ENCODE results near the gene CREB3L2.
"Not testable (repeated sequence)": the region's sequence is repeated elsewhere in the genome, so short reads cannot be mapped to it uniquely, and the experiment has no call there.

CREB3L2 gene

DNA sequence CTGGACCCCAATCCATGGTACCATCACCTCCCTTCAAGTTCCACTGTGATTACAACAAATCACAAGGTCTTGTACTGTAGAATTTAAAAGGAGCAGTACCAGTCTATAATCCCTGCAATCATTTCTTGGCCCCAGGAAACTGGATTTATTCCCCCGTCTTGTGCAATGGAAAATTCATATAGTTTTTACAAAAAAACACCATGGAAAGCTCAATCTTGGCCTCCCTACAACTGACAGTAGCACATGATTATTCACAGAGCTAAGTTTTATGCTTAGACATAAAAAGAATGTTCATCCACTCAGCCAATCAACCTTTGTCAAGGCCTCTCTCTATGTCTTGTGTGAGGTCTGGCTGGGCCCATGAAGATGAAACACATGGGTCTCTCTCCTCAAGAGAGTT, 165.3 kb downstream of the CREB3L2 start:
- DNase-seq (ENCODE audit: low spot score) = no peak

DNA sequence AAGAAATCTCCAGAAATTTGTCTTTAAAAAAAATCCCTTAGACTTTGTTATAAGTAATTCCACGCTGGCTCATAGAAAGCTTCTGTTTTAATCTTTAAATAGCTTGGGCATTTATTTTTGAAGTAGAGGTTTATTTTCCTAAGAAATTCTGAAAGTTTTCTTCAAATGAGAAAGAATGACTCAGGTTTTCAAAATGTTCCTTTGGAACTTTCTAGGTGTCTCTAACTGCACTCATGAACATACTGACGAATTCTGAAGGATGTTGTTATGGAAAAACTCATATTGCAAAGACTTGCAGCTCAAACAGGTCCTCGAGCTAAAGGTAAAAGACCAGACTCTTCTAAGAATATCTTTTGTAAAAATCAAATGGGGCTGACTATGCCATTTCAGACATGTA, 165.8 kb downstream of the CREB3L2 start:
- DNase-seq (ENCODE audit: low spot score) = no peak

DNA sequence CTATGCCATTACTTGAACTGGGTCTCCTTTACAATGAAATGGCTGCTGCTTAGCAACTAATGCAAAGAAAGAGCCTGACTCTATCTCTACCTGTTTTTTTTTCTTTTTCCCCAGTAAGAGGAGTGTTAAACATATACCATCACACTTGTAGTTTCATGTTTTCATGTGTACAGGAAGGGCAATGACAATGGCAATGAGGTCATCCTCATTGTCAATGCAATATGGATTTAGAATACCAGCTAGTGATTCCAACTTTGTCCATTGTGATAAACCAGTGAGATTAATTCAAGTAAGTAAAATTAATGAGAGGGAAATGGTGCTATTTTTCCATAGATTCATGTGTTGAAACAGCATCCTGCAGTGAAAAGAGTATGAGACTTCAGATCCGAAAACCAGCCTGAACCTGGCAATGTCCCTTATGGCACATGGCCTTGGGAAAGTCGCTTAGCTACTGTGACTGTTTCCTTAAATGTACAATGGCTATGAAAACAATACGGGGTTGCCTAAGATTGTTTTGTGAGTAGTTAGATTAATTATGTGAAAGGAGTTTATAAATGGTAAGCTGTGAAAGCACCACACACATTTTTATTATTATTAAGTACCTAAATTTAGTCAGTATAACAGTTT, 166.3 kb downstream of the CREB3L2 start:
- no peak for DNase-seq (ENCODE audit: low spot score)

DNA sequence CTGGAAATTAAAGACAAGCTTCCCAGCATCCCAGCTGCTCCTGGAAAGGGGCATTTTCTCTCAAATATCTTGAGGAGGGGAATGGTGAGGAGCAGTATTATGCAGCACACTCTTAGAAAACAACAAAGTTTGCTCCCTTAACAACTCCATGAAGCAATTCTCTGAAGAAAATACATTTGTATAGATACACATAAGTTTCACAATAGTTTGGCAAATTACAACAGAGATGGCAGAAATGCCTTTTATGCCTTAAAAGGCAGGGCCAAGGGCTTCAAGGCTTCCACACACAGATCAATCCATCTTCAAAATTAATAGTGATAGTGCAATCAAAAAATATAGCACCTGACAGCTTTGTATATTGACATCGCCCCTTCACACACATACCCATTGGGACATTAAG, 167.3 kb downstream of the CREB3L2 start:
- no peak for DNase-seq (ENCODE audit: low spot score)

DNA sequence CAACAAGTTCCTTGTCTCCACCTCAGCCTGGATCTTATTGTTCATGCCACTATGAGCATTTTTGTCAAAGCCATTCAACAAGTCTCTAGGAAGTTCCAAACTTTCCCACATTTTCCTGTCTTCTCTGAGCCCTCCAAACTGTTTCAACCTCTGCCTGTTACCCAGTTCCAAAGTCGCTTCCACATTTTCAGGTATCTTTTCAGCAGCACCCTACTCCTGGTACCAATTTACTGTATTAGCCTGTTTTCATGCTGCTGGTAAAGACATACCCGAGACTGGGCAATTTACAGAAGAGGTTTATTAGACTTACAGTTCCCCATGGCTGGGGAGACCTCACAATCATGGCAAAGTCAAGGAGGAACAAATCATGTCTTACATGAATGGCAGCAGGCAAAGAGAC, 168.9 kb downstream of the CREB3L2 start:
- not testable (repeated sequence) for DNase-seq (ENCODE audit: low spot score)

DNA sequence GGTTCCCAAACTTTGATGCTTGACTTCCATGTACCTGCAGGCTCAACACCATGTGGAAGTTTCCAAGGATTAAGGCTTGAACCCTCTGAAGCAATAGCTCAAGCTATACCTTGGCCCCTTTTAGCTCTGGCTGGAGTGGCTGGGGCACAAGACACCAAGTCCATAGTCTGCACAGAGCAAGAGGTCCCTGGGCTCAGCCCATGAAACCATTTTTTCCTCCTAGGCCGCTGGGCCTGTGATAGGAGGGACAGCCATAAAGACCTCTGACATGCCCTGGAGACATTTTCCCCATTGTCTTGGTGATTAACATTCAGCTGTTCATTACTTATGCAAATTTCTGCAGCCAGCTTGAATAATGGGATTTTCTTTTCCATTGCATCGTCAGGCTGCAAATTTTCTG, 169.5 kb downstream of the CREB3L2 start:
- DNase-seq (ENCODE audit: low spot score) = no peak

DNA sequence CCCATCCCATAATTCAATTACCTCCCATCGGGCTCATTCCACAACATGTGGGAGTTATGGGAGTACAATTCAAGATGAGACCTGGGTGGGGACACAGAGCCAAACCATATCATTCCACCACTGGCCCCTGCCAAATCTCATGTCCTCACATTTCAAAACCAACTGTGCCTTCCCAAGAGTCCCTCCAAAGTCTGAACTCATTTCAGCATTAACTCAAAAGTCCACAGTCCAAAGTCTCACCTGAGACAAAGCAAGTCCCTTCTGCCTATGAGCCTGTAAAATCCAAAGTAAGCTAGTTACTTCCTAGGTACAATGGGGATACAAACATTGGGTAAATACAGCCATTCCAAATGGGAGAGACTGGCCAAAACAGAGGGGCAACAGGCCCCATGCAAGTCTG, 170.3 kb downstream of the CREB3L2 start:
- not testable (repeated sequence) for DNase-seq (ENCODE audit: low spot score)

DNA sequence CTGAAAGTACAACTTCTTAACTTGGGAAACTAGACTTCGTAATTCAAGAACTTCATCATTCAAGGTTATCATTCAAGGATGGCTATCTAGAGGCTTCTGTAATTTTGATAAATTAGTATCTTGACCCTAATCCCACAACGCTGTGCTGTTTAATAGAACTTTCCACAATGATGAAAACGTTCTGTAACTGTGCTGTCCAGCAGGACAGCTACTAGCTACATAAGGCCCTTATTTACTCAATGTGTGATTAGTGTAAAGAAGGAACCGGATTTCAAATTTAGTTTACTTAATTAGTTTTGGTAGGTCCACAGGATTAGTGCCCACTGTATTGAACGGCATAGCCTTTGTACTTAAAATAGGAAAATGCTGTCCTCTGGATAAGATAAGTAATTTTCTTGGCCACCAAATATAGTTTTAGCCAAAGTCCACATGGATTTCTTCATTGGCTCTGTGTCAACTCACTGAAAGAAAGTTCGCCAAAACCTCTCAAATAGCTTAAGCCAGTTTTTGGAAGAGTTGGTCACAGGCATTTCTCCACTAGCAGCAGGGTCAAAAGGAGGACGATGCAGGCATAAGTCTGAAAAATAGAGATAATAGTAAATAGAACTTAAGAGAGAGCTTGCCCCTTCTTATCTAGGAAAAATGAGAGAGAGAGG, 172.4 kb downstream of the CREB3L2 start:
- DNase-seq (ENCODE audit: low spot score) = no peak

DNA sequence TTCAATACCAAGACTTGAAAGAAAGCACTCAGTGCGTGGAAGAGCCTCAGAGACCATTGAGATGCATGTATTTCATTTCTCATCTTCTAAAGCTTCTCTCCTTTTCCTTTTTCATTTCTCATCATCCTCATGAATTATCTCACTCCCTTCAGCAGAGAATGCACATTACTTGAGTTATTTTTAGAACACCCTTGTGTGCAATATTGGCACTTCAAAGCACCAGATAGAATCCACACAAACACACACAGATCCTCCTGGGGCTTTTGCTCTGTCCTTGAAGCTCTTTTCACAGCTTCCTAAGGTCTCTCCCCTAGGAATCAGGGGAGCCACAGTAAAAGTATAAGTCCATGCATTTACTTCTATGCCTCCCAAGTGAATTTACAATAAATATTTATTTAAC, 173.4 kb downstream of the CREB3L2 start:
- DNase-seq (ENCODE audit: low spot score) = no peak

DNA sequence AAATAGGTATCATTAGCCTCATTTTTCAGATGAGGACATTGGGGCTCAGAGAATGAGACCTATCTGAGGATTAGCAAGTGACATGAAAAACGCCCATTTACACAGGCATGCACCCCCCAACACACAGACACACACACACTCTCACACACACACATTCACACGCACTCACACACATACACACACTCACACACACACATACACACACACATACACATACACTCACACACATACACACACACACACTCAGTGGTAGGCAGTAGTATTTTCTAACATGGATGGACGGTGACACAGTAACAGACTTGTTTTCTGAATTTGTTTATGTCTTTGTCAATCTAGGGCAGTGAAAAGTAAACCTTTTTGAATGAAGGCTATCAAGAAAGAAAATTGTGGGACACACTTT, 176.4 kb downstream of the CREB3L2 start:
- DNase-seq (ENCODE audit: low spot score) = no peak

All from hepatic stellate cell (primary cell).